Keratinocyte (primary cell): ENCODE data around the gene CENPF.

ENCODE experiments used
- CTCF ChIP-seq, 3 experiments: IDR thresholded peaks in 1 of 3; conservative IDR thresholded peaks in 1 of 3; optimal IDR thresholded peaks in 1 of 3; 2 replicates in 2 of 3; 3 replicates in 1 of 3; pipeline versions ENCODE3 to v1.5.1; 2011; ENCODE audit warnings: low read length in 3 of 3, mild to moderate bottlenecking in 3 of 3, moderate library complexity in 2 of 3, control low read depth in 1 of 3, inconsistent platforms in 1 of 3; ENCODE audit not compliant: insufficient read depth in 2 of 3; ENCODE audit errors: extremely low read depth in 1 of 3
- EZH2 ChIP-seq: IDR thresholded peaks from one replicate; pipeline ENCODE4 v1.6.1; 2012; ENCODE audit warnings: inconsistent platforms, mild to moderate bottlenecking, low read length, moderate library complexity

GRCh38 chr1:214688891-214689290, 85.9 kb downstream of the CENPF start:
- no peak for TF ChIP-seq EZH2
- no peak for TF ChIP-seq CTCF (optimal IDR thresholded peaks at IDR 0.05 in 1 of 3, IDR thresholded peaks at IDR 0.05 in 1 of 3, conservative IDR thresholded peaks at IDR 0.05 in 1 of 3; ENCODE audit: extremely low read depth in 1 of 3, insufficient read depth in 2 of 3, low read length in 3 of 3)
